ENCODE measurements around the gene HIVEP3. TPM values are rescaled to one million over a fixed set of nuclear protein-coding genes. Genes with fewer than 3 reads are reported as not detected.

HIVEP3 gene
- total and polyA plus RNA-seq, 7 donors: 0.70 to 3.4 (median 2.1) TPM

DNA sequence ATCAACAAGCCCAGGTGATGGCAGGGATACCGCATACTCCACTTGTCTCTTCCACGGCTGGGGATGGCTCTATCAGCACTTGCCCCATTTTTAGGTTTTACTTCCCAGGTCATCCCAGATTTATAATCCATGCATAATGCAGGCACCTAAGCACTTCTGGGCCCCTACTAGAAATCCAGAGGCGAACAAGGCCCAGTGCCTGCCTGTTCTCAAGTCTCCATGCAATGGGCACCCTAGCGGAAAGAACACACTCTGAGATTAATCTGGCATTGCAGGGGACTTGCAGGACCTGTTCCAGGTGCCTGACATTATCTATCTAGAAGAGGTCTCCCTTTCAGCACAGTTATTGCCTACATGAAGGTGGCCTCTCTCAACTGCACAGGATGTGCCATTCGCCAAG, 39.8 kb downstream of the HIVEP3 start:
- Histone ChIP-seq H3K36me3 (ENCODE audit: insufficient read depth in 1 of 2, low read depth in 1 of 2) (no peaks in the 10 kb centered on the region), H3K27ac (no peak overlapping the region), H3K4me3 (no peak overlapping the region), H3K4me1 (peaks cover 56% of the 10 kb centered on the region), H3K9me3 (no peaks in the 10 kb centered on the region), H3K27me3 (ENCODE audit: insufficient read depth in 3 of 3, low read length in 2 of 3) (no peaks in the 10 kb centered on the region)
- TF ChIP-seq, protein P1, sequence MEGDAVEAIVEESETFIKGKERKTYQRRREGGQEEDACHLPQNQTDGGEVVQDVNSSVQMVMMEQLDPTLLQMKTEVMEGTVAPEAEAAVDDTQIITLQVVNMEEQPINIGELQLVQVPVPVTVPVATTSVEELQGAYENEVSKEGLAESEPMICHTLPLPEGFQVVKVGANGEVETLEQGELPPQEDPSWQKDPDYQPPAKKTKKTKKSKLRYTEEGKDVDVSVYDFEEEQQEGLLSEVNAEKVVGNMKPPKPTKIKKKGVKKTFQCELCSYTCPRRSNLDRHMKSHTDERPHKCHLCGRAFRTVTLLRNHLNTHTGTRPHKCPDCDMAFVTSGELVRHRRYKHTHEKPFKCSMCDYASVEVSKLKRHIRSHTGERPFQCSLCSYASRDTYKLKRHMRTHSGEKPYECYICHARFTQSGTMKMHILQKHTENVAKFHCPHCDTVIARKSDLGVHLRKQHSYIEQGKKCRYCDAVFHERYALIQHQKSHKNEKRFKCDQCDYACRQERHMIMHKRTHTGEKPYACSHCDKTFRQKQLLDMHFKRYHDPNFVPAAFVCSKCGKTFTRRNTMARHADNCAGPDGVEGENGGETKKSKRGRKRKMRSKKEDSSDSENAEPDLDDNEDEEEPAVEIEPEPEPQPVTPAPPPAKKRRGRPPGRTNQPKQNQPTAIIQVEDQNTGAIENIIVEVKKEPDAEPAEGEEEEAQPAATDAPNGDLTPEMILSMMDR (IDR thresholded peaks at IDR 0.05): no peak
- DNase-seq (no peak), ATAC-seq (no peak)
- WGBS, 3 donors: 91 to 98% (median 98%) methylated on average over 5 of the region's 5 CpGs
- intact Hi-C loops (cut with DNase I): no loop called here

DNA sequence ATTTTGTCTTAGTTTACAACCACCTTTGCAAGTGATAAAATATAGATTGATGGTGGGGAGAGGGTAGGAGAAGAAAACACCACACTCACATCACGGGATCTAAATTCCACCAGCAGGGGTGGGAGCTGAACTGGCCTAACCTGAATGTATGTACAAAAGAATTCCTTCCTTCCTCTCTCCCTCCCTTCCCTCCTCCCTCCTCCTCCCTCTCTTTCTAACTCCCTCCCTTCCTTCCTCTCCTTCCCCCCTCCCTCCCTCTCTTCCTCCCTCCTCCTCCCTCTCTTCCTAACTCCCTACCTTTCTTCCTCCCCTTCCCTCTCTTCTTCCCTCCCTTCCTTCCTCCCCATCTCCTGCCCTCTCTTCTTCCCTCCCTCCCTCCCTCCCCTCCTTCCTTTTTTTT, 40.2 kb downstream of the HIVEP3 start:
- Histone ChIP-seq H3K27me3 (ENCODE audit: insufficient read depth in 3 of 3, low read length in 2 of 3) (no peaks in the 10 kb centered on the region), H3K4me1 (peaks cover 54% of the 10 kb centered on the region), H3K36me3 (ENCODE audit: insufficient read depth in 1 of 2, low read depth in 1 of 2) (no peaks in the 10 kb centered on the region), H3K4me3 (no peak overlapping the region), H3K27ac (no peak overlapping the region), H3K9me3 (no peaks in the 10 kb centered on the region)
- 88 to 95% (median 90%) methylated on average over 1 of the region's 1 CpG for WGBS, 3 donors
- TF ChIP-seq, protein P1 (IDR thresholded peaks at IDR 0.05): no peak
- intact Hi-C loops (cut with DNase I): no loop called here
- no peak for ATAC-seq
- no peak for DNase-seq

DNA sequence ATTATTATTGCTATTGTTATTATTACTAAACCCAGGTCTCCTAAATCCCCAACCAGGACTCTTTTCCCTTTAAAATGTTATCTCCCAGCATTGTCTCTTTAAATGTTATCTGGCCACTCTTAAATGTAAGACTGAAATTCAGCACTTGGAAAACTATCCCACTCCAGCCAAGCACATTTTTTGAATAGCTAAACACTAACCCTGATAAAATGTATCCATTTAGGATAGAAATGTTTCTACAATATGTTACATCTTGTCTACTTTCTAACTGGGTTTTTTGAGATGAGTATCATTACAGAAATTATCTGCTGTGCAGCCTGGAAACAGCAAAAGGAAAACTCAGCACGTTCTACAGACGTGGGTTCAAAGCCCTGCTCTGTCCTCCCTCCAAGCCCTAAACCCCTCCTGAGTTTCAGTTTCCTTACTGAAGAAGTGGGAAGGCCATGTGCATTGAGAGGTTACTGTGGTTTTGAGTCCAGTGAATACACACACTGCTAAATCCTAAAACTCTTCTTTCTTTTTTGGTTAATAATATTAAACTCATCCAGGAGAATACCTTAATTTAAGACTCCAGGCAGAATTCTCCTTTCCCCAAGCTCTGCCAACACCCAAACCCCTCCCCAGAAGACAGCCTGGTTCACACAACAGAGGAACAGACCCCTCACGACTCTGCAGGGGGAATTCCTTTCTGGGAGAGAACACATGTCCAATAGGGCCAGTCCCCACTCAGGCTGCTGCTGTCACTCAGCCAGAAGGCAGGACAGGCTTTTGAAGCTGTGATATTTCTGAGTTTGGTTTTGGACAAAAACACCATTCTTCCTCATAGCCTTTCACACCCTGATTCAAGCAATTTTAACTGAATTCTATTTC, 41.9 kb downstream of the HIVEP3 start:
- ATAC-seq: peak in 1 of 4 donors; percentile 57
- no peaks in the 10 kb centered on the region for H3K27me3 ChIP-seq (ENCODE audit: insufficient read depth in 3 of 3, low read length in 2 of 3)
- peaks cover 37% of the 10 kb centered on the region for H3K4me1 ChIP-seq
- H3K36me3 ChIP-seq (ENCODE audit: insufficient read depth in 1 of 2, low read depth in 1 of 2): no peaks in the 10 kb centered on the region
- H3K27ac ChIP-seq: peak overlapping the region; percentile 48
- WGBS, 3 donors: 22 to 37% (median 27%) methylated on average over 3 of the region's 3 CpGs
- DNase-seq: no peak
- intact Hi-C loops (cut with DNase I): no loop called here
- H3K9me3 ChIP-seq: no peaks in the 10 kb centered on the region
- no peak overlapping the region for H3K4me3 ChIP-seq
- TF ChIP-seq, protein P1 (IDR thresholded peaks at IDR 0.05): no peak

DNA sequence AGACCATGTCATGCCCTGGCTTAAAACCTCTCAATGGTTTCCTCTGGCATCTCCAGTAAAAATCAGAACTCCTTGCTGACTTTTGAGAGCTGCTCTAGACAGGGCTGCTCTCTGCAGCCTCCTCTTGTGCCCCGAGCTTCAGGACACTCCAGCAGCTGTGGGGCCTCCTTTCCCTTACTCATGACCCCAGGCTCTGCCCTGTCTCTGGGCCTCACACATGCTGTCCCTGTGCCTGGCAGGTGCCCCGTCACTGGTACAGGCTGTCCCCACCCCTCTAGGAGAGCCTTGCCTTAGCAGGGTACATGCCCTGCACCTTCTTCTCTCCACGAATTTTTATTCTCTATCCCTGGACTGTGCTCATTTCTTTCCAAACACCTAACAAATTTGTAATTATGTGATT, 43.2 kb downstream of the HIVEP3 start:
- Histone ChIP-seq H3K4me1 (peaks cover 27% of the 10 kb centered on the region), H3K9me3 (no peaks in the 10 kb centered on the region), H3K27me3 (ENCODE audit: insufficient read depth in 3 of 3, low read length in 2 of 3) (no peaks in the 10 kb centered on the region), H3K36me3 (ENCODE audit: insufficient read depth in 1 of 2, low read depth in 1 of 2) (no peaks in the 10 kb centered on the region), H3K27ac (no peak overlapping the region), H3K4me3 (no peak overlapping the region)
- intact Hi-C loops (cut with DNase I): no loop called here
- peak in 1 of 2 donors; percentile 80 for DNase-seq
- peak; percentile 56 to 96 (median 88) for ATAC-seq
- TF ChIP-seq, protein P1 (IDR thresholded peaks at IDR 0.05): no peak
- 24 to 63% (median 46%) methylated on average over 3 of the region's 3 CpGs for WGBS, 3 donors
